Hepatocyte (in vitro differentiated cells): ENCODE data around the gene MPIG6B. TPM values are rescaled to one million over a fixed set of nuclear protein-coding genes. Genes with fewer than 3 reads are reported as not detected.

Experiments
- DNase-seq: peaks from one replicate; pipeline ENCODE4 v3.0.0-alpha.2; 2016; ENCODE audit warnings: low spot score
- H2AFZ ChIP-seq: fragments of 200-600 bp; sonication (generic); 2 replicates; pipeline ENCODE4 v1.6.0; 2016; ENCODE audit warnings: antibody characterized with exemption, mild to moderate bottlenecking
- H3K27ac ChIP-seq: fragments of 200-600 bp; sonication (generic); 2 replicates; pipeline ENCODE4 v1.5.1; 2016; ENCODE audit warnings: mild to moderate bottlenecking
- H3K27me3 ChIP-seq: fragments of 200-600 bp; sonication (generic); 2 replicates; pipeline ENCODE4 v1.6.1; 2016
- H3K36me3 ChIP-seq: fragments of 200-600 bp; sonication (generic); replicated peaks from 2 replicates; pipeline ENCODE4 v1.5.1; 2016; ENCODE audit warnings: low read depth; ENCODE audit not compliant: insufficient read depth
- H3K4me1 ChIP-seq: fragments of 200-600 bp; sonication (generic); 2 replicates; pipeline ENCODE4 v1.5.1; 2016; ENCODE audit warnings: mild to moderate bottlenecking, moderate library complexity; ENCODE audit not compliant: insufficient read depth
- H3K4me2 ChIP-seq: fragments of 200-600 bp; sonication (generic); 2 replicates; pipeline ENCODE4 v1.6.0; 2016
- H3K4me3 ChIP-seq: fragments of 200-600 bp; sonication (generic); 2 replicates; pipeline ENCODE4 v1.5.1; 2016; ENCODE audit warnings: mild to moderate bottlenecking
- H3K79me2 ChIP-seq: fragments of 200-600 bp; sonication (generic); 2 replicates; pipeline ENCODE4 v1.6.0; 2017; ENCODE audit warnings: mild to moderate bottlenecking
- H3K9me2 ChIP-seq: fragments of 200-600 bp; sonication (generic); replicated peaks from 2 replicates; pipeline ENCODE4 v1.6.0; 2017; ENCODE audit warnings: mild to moderate bottlenecking; ENCODE audit not compliant: insufficient read depth
- H3K9me3 ChIP-seq: fragments of 200-600 bp; sonication (generic); 2 replicates; pipeline ENCODE4 v1.5.1; 2016; ENCODE audit warnings: low read depth, mild to moderate bottlenecking
- H4K20me1 ChIP-seq: fragments of 200-600 bp; sonication (generic); 2 replicates; pipeline ENCODE4 v1.6.0; 2016; ENCODE audit warnings: mild to moderate bottlenecking; ENCODE audit not compliant: insufficient read depth, poor library complexity, severe bottlenecking
- CTCF ChIP-seq: fragments of 200-600 bp; sonication (generic); IDR thresholded peaks from 2 replicates; pipeline ENCODE4 v1.5.1; 2016; ENCODE audit warnings: antibody characterized with exemption, mild to moderate bottlenecking; ENCODE audit not compliant: poor library complexity
- EZH2 ChIP-seq: fragments of 200-600 bp; sonication (generic); IDR thresholded peaks from 2 replicates; pipeline ENCODE4 v1.6.1; 2016; ENCODE audit warnings: antibody characterized with exemption, mild to moderate bottlenecking, borderline replicate concordance
- EZH2phosphoT487 ChIP-seq: fragments of 200-600 bp; sonication (generic); IDR thresholded peaks from one replicate; pipeline ENCODE4 v1.6.1; 2018; ENCODE audit warnings: antibody characterized with exemption, mild to moderate bottlenecking, low read depth, moderate library complexity; ENCODE audit not compliant: unreplicated experiment, severe bottlenecking
- WGBS: methylation state at CpG from one replicate; pipeline ENCODE4 v1.1.6; 2016; ENCODE audit warnings: low lambda C conversion rate; ENCODE audit errors: missing lambda C conversion rate; 5-methylcytosine and 5-hydroxymethylcytosine counted together
- polyA plus RNA-seq: library from polyadenylated mRNA; unstranded; fragments of >200 nt; fragmentation: Nextera tagmentation; extraction: Ambion mirVana; gene quantifications from 2 replicates; pipeline ENCODE4 v1.2.1, GENCODE V29; 2016
- total RNA-seq: library from RNA; depleted of rRNA; stranded (reverse); fragments of >200 nt; gene quantifications from 2 replicates; pipeline ENCODE4 v1.2.3, GENCODE V29; 2014

The MPIG6B gene
- total and polyA plus RNA-seq, 2 experiments from 2014 or later, result not detected

DNA sequence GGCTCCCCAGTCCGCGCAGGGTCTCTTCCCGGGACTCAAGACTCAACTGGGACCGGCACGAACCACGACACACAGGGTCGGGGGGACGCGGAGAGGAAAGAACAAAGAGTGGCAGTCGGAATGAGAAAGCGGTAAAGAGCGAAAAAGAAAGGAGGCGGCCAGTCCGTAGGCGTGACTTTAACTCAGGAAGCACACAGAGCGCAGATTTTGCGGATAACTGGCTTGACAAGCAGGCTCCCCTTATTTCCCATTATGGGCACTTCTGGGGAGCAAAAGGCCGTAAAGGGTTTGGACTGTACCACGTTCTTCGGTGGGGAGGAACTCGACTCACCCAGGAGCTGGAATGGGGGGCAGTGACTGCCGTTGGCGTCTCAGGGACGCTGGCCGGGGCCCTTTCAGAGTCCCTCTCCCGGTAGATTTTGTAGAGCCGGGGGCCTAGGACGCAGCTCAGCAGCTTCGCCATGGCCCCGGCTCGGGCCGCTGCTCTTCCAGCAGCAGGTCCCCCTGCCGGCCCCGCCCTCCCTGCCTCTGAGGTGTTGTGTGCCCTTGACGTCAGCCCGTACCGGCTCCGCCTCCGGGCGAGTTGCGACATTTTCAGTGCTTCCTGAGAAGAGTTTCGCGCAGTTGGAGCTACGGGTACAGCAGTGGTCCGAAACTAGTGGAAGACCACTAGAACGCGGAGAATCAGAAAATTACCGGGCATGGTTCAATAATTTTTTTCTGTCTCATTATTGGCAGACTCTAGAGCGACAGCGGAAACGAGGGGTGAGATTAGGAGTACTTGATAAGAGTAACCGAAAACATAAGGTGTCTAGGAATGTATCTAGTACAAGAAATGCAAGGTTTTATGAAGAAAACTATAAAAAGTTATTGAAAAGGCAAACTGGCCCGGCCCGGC, 20.1 kb upstream of the MPIG6B start, which contains the start of gene ABHD16A:
ABHD16A (minus strand) TSS at position 506 of the 898 bp plus-strand sequence; CDS start at position 463, 43 bp downstream.
- Histone ChIP-seq H3K36me3 (no peaks in the 10 kb centered on the region), H3K9me3 (no peaks in the 10 kb centered on the region), H3K4me1 (peaks cover 26% of the 10 kb centered on the region), H4K20me1 (peaks cover 5% of the 10 kb centered on the region), H3K4me2 (peak within 1 kb of the TSS; percentile 97), H2AFZ (peak within 1 kb of the TSS; percentile 82), H3K27ac (peak within 1 kb of the TSS; percentile 96), H3K79me2 (peaks cover 45% of the 10 kb centered on the region), H3K9me2 (no peaks in the 10 kb centered on the region), H3K4me3 (peak within 1 kb of the TSS; percentile 65), H3K27me3 (no peaks in the 10 kb centered on the region)
- 4% methylated on average over 49 of the region's 54 CpGs for WGBS
- DNase-seq, result peak; percentile 99
- no peak for TF ChIP-seq EZH2phosphoT487
- TF ChIP-seq CTCF, result no peak
- no peak for TF ChIP-seq EZH2

DNA sequence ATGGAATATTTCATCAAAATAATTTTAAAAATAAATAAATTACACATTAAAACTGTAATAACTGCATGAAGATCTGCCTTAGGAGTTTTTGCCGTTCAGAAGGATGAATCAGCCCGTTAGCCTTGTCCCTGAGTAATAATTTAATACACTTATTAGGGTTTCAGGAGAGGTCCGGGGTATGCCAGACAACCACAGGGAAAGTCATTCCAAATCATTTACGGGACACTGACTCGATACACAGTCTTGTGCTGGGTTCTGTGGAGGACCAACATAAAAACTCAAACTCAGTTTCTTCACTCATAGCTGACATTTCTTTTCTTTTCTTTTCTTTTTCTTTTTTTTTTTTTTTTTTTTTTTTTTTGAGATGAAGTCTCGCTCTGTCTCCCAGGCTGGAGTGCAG, 17.2 kb upstream of the MPIG6B start:
- peaks cover 18% of the 10 kb centered on the region for H3K4me1 ChIP-seq
- no peak for TF ChIP-seq EZH2phosphoT487
- TF ChIP-seq CTCF, result no peak
- no peak for TF ChIP-seq EZH2

GRCh38 chr6:31706599-31706998, 16.6 kb upstream of the MPIG6B start, which contains the start of gene LY6G6F:
LY6G6F (plus strand) TSS chr6:31706866; CDS start chr6:31706907, 41 bp downstream.
- Histone ChIP-seq H3K27ac (no peak within 1 kb of the TSS), H3K9me2 (no peaks in the 10 kb centered on the region), H3K9me3 (no peaks in the 10 kb centered on the region), H3K36me3 (no peaks in the 10 kb centered on the region), H3K27me3 (no peaks in the 10 kb centered on the region), H2AFZ (no peak within 1 kb of the TSS), H3K4me2 (no peak within 1 kb of the TSS), H3K4me3 (no peak within 1 kb of the TSS), H4K20me1 (no peaks in the 10 kb centered on the region), H3K4me1 (peaks cover 11% of the 10 kb centered on the region), H3K79me2 (peaks cover 12% of the 10 kb centered on the region)
- TF ChIP-seq EZH2 (no peak), EZH2phosphoT487 (no peak), CTCF (no peak)
- no peak for DNase-seq
- 80% methylated on average over 3 of the region's 3 CpGs for WGBS

More for the DNA sequence above, 17.2 kb upstream of the MPIG6B start:
- DNase-seq, result no peak
- Histone ChIP-seq H3K27me3 (no peaks in the 10 kb centered on the region), H3K4me3 (no peak overlapping the region), H4K20me1 (no peaks in the 10 kb centered on the region), H2AFZ (no peak overlapping the region), H3K79me2 (peaks cover 19% of the 10 kb centered on the region), H3K9me2 (no peaks in the 10 kb centered on the region), H3K4me2 (no peak overlapping the region), H3K9me3 (no peaks in the 10 kb centered on the region), H3K36me3 (no peaks in the 10 kb centered on the region), H3K27ac (no peak overlapping the region)
- WGBS, result 93% methylated on average over 5 of the region's 6 CpGs
